Mesenchymal stem cell (in vitro differentiated cells and primary cell): ENCODE measurements around the gene APCDD1L.

Source experiments
- DNase-seq: peaks from one replicate; pipeline ENCODE4 v3.0.0-alpha.2; 2013
- H2AFZ ChIP-seq: one replicate; pipeline ENCODE4 v1.6.1; 2013; ENCODE audit warnings: low read depth, mild to moderate bottlenecking, control low read depth, inconsistent platforms, low read length, moderate library complexity
- H2AK5ac ChIP-seq: 2 replicates; pipeline ENCODE4 v1.6.1; 2013; ENCODE audit warnings: low read length, moderate library complexity, mild to moderate bottlenecking, inconsistent platforms; ENCODE audit not compliant: severe bottlenecking
- H2BK120ac ChIP-seq: one replicate; pipeline ENCODE4 v1.6.1; 2013; ENCODE audit warnings: low read depth, mild to moderate bottlenecking, inconsistent platforms, low read length, moderate library complexity
- H2BK12ac ChIP-seq, 2 experiments: one replicate each; pipeline ENCODE4 v1.6.1; 2013; ENCODE audit warnings: inconsistent platforms in 2 of 2, low read length in 2 of 2, mild to moderate bottlenecking in 2 of 2, moderate library complexity in 2 of 2, control low read depth in 1 of 2
- H2BK15ac ChIP-seq: one replicate; pipeline ENCODE4 v1.6.1; 2013; ENCODE audit warnings: mild to moderate bottlenecking, low read depth, inconsistent platforms; ENCODE audit not compliant: poor library complexity, severe bottlenecking
- H2BK5ac ChIP-seq: 2 replicates; pipeline ENCODE4 v1.6.1; 2013; ENCODE audit warnings: low read depth, mild to moderate bottlenecking, low read length, control low read depth, inconsistent platforms; ENCODE audit not compliant: poor library complexity, severe bottlenecking
- H3K14ac ChIP-seq, 2 experiments: one replicate each; pipeline ENCODE4 v1.6.1; 2013; ENCODE audit warnings: inconsistent platforms in 2 of 2, low read length in 2 of 2, control low read depth in 1 of 2, mild to moderate bottlenecking in 1 of 2, moderate library complexity in 1 of 2
- H3K18ac ChIP-seq, 2 experiments: one replicate each; pipeline ENCODE4 v1.6.1; 2013; ENCODE audit warnings: inconsistent platforms in 2 of 2, low read length in 2 of 2, control low read depth in 1 of 2, low read depth in 1 of 2, mild to moderate bottlenecking in 1 of 2
- H3K23ac ChIP-seq, 2 experiments: one replicate each; pipeline ENCODE4 v1.6.1; 2013; ENCODE audit warnings: inconsistent platforms in 2 of 2, low read length in 2 of 2, mild to moderate bottlenecking in 2 of 2, moderate library complexity in 2 of 2, control low read depth in 1 of 2
- H3K27ac ChIP-seq: 2 replicates; pipeline ENCODE4 v1.5.1; 2013; ENCODE audit warnings: mild to moderate bottlenecking, moderate library complexity, low read length, control low read depth, inconsistent platforms; ENCODE audit not compliant: poor library complexity, severe bottlenecking
- H3K27me3 ChIP-seq, 2 experiments: 2 replicates each; pipeline versions ENCODE4 v1.6.1 to v1.7.0; 2013; ENCODE audit warnings: low read length in 2 of 2, mild to moderate bottlenecking in 2 of 2, moderate library complexity in 2 of 2, control low read depth in 1 of 2, inconsistent platforms in 1 of 2; ENCODE audit not compliant: control insufficient read depth in 1 of 2, insufficient read depth in 1 of 2
- H3K36me3 ChIP-seq, 2 experiments: 2 replicates each; pipeline versions ENCODE4 v1.6.1 to v1.7.0; 2013; ENCODE audit warnings: low read length in 2 of 2, control low read depth in 1 of 2, inconsistent platforms in 1 of 2, low read depth in 1 of 2, mild to moderate bottlenecking in 1 of 2; ENCODE audit not compliant: insufficient read depth in 2 of 2, control insufficient read depth in 1 of 2
- H3K4ac ChIP-seq, 2 experiments: one replicate each; pipeline ENCODE4 v1.6.1; 2013; ENCODE audit warnings: inconsistent platforms in 2 of 2, low read length in 2 of 2, mild to moderate bottlenecking in 2 of 2, moderate library complexity in 2 of 2, control low read depth in 1 of 2, low read depth in 1 of 2
- H3K4me1 ChIP-seq: 2 replicates; pipeline ENCODE4 v1.6.1; 2013; ENCODE audit warnings: low read depth, low read length, control low read depth; ENCODE audit not compliant: control insufficient read depth, insufficient read depth
- H3K4me2 ChIP-seq: 2 replicates; pipeline ENCODE4 v1.6.1; 2013; ENCODE audit warnings: low read length, mild to moderate bottlenecking, inconsistent platforms; ENCODE audit not compliant: poor library complexity, severe bottlenecking
- H3K4me3 ChIP-seq, 2 experiments: 2 replicates each; pipeline versions ENCODE4 v1.5.1 to v1.7.0; 2013; ENCODE audit warnings: low read length in 2 of 2, mild to moderate bottlenecking in 2 of 2, control low read depth in 1 of 2, low read depth in 1 of 2; ENCODE audit not compliant: insufficient read depth in 1 of 2
- H3K79me1 ChIP-seq: replicated peaks from 2 replicates; pipeline ENCODE4 v1.6.1; 2013; ENCODE audit warnings: mild to moderate bottlenecking, control low read depth, low read length, inconsistent platforms; ENCODE audit not compliant: poor library complexity, severe bottlenecking
- H3K9ac ChIP-seq: 2 replicates; pipeline ENCODE4 v1.7.0; 2013; ENCODE audit warnings: mild to moderate bottlenecking, low read length, moderate library complexity
- H3K9me3 ChIP-seq: 2 replicates; pipeline ENCODE4 v1.7.0; 2013; ENCODE audit warnings: mild to moderate bottlenecking, low read length; ENCODE audit not compliant: control insufficient read depth
- H4K8ac ChIP-seq: one replicate; pipeline ENCODE4 v1.6.1; 2013; ENCODE audit warnings: inconsistent platforms, mild to moderate bottlenecking, low read length, moderate library complexity
- H4K91ac ChIP-seq: one replicate; pipeline ENCODE4 v1.6.1; 2013; ENCODE audit warnings: mild to moderate bottlenecking, low read length, inconsistent platforms
- WGBS: methylation state at CpG from one replicate; pipeline ENCODE4 v1.1.7; 2013; ENCODE audit warnings: mixed read lengths; 5-methylcytosine and 5-hydroxymethylcytosine counted together

The APCDD1L gene

GRCh38 chr20:58514321-58515232, 622 bp downstream of the APCDD1L start:
- H3K79me1 ChIP-seq: no peaks in the 10 kb centered on the region
- H3K4me1 ChIP-seq: peaks cover 15% of the 10 kb centered on the region
- DNase-seq: peak; percentile 5
- peak overlapping the region; percentile 49 for H3K4me2 ChIP-seq
- no peak overlapping the region for H2AK5ac ChIP-seq
- no peak overlapping the region for H3K4ac ChIP-seq
- no peak overlapping the region for H3K18ac ChIP-seq
- no peak overlapping the region for H2BK15ac ChIP-seq
- 3% methylated on average over 62 of the region's 74 CpGs for WGBS
- no peak overlapping the region for H3K27ac ChIP-seq
- H4K91ac ChIP-seq: peak overlapping the region; percentile 22
- no peak overlapping the region for H2AFZ ChIP-seq
- H3K23ac ChIP-seq: peak overlapping the region in 1 of 2 experiments; percentile 77
- no peak overlapping the region for H2BK120ac ChIP-seq
- peak overlapping the region; percentile 44 to 80 for H3K4me3 ChIP-seq
- H3K9me3 ChIP-seq: no peaks in the 10 kb centered on the region
- H2BK5ac ChIP-seq: no peak overlapping the region
- no peaks in the 10 kb centered on the region for H3K36me3 ChIP-seq
- no peak overlapping the region for H2BK12ac ChIP-seq
- H3K27me3 ChIP-seq: peaks cover 14 to 69% of the 10 kb centered on the region in 2 experiments
- H4K8ac ChIP-seq: no peak overlapping the region
- H3K9ac ChIP-seq: peak overlapping the region; percentile 61
- no peak overlapping the region for H3K14ac ChIP-seq

DNA sequence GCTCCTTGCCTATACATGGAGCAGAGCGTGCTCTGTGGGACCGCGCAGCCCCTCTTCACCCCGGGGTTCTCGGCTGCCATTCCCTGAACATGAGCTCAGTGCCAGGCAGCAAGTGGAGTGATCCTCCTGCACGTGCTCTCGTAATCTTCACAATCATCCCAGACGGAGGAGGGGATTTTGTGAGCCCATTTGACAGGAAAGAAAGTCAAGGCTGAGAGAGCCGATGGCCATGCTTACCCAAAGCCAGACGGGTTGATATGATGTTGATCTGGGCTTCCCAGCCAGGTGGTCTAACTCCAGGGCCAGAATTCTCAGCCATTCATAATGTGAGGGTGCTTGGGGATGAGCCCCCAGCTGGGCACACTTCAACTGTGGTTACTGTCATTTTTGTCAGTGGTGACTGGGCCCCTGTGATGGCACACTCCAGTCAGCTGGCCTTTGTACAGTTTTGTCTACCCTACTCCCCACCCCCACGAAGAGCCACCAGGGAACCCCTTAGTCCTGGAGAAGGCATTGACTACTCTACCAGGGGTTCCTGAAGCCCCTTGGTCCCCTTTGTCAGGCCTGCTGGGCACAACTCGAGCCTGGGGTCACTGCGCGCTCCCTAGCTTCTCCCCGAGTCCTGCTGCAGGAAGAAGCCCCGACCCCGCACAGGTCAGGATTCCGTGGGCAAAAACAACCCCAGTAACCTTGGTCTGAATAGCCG, 1.5 kb downstream of the APCDD1L start:
- no peak overlapping the region for H2BK12ac ChIP-seq
- peak overlapping the region in 1 of 2 experiments; percentile 80 for H3K4me3 ChIP-seq
- H3K79me1 ChIP-seq: no peaks in the 10 kb centered on the region
- H3K23ac ChIP-seq: no peak overlapping the region
- no peak overlapping the region for H3K4ac ChIP-seq
- no peak overlapping the region for H3K18ac ChIP-seq
- no peak overlapping the region for H2BK120ac ChIP-seq
- no peak overlapping the region for H2BK5ac ChIP-seq
- WGBS: 69% methylated on average over 19 of the region's 19 CpGs
- H3K9me3 ChIP-seq: no peaks in the 10 kb centered on the region
- H4K8ac ChIP-seq: no peak overlapping the region
- no peak overlapping the region for H2AK5ac ChIP-seq
- no peak for DNase-seq
- no peak overlapping the region for H3K14ac ChIP-seq
- H3K4me2 ChIP-seq: peak overlapping the region; percentile 49
- H2BK15ac ChIP-seq: no peak overlapping the region
- peaks cover 15% of the 10 kb centered on the region for H3K4me1 ChIP-seq
- H2AFZ ChIP-seq: no peak overlapping the region
- peaks cover 14 to 61% of the 10 kb centered on the region in 2 experiments for H3K27me3 ChIP-seq
- H3K36me3 ChIP-seq: no peaks in the 10 kb centered on the region
- no peak overlapping the region for H3K9ac ChIP-seq
- no peak overlapping the region for H4K91ac ChIP-seq
- no peak overlapping the region for H3K27ac ChIP-seq

DNA sequence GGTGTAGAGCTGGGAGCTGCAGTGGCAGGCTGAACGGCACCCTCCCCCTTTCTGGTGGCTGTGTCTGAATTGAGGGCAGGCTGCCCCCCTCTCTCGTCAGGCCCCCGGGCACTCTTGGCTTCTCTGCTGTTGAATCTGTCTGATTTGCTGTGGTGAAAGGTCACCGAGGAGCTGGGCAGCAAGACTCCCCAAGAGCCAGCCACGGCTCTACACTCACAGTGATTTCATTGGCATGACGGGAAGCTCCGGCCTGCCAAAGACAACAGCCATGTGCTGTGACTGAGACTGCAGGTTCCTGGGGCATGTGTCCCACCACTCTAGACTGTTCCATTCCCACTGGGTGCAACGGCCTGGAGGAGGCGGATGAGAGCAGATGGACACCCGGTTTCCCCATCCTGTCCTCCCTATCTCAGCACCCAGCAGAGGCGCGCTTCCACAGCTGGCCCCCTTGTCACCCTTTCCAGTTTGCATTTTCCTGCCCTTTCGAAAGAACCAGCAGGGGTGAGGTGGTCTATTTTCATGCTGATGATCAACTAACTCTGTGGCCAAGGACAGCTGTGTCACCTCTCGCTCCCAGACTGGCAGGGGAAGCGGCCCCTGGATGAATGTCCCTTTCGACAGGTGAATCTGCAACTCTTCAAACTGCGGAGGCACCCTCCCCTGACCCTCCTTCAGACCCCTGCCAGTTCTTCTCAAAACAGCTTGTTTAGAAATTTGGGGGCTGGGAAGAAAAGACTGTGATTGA, 2.2 kb downstream of the APCDD1L start:
- no peaks in the 10 kb centered on the region for H3K9me3 ChIP-seq
- H3K4me1 ChIP-seq: peaks cover 16% of the 10 kb centered on the region
- H3K23ac ChIP-seq: no peak overlapping the region
- no peak overlapping the region for H2AFZ ChIP-seq
- H4K8ac ChIP-seq: no peak overlapping the region
- 78% methylated on average over 16 of the region's 17 CpGs for WGBS
- H3K27ac ChIP-seq: no peak overlapping the region
- H3K9ac ChIP-seq: no peak overlapping the region
- no peak overlapping the region for H3K4me3 ChIP-seq
- no peak overlapping the region for H4K91ac ChIP-seq
- no peak overlapping the region for H2AK5ac ChIP-seq
- H3K4ac ChIP-seq: no peak overlapping the region
- no peak overlapping the region for H2BK5ac ChIP-seq
- H3K27me3 ChIP-seq: peaks cover 14 to 58% of the 10 kb centered on the region in 2 experiments
- no peak overlapping the region for H3K4me2 ChIP-seq
- no peak overlapping the region for H3K14ac ChIP-seq
- no peaks in the 10 kb centered on the region for H3K36me3 ChIP-seq
- H3K79me1 ChIP-seq: no peaks in the 10 kb centered on the region
- no peak for DNase-seq
- no peak overlapping the region for H3K18ac ChIP-seq
- H2BK15ac ChIP-seq: no peak overlapping the region
- no peak overlapping the region for H2BK12ac ChIP-seq
- H2BK120ac ChIP-seq: no peak overlapping the region
